ENCODE measurements around the gene THPO.
A peak's percentile ranks its signal among the peaks of the same experiment; 100 is the strongest.

THPO gene

GRCh38 chr3:184361932-184362667 is 15.9 kb downstream of the THPO start:
- peak; percentile 42 for DNase-seq

GRCh38 chr3:184361532-184361931 is 16.5 kb downstream of the THPO start, which contains the start of the genes CLCN2 and POLR2H:
CLCN2 (minus strand) TSS chr3:184361605; CDS start chr3:184361479, 126 bp downstream.
POLR2H (plus strand) TSS chr3:184361710; CDS start chr3:184363493, 1,783 bp downstream.
- peak; percentile 63 for DNase-seq

- no peak for DNase-seq
These were observed 17.0 kb downstream of the THPO start for GRCh38 chr3:184360929-184361531.

GRCh38 chr3:184360070-184360928 is 17.7 kb downstream of the THPO start:
- no peak for DNase-seq

- no peak for DNase-seq
These were observed 18.4 kb downstream of the THPO start for GRCh38 chr3:184359610-184360009.

GRCh38 chr3:184358921-184359350 is 19.1 kb downstream of the THPO start:
- DNase-seq = no peak

- no peak for DNase-seq
These were observed 19.8 kb downstream of the THPO start for GRCh38 chr3:184358124-184358767.

- DNase-seq = no peak
These were observed 20.5 kb downstream of the THPO start for GRCh38 chr3:184357248-184358123.

GRCh38 chr3:184355261-184356040 is 22.6 kb downstream of the THPO start:
- DNase-seq = no peak

GRCh38 chr3:184354754-184355153 is 23.3 kb downstream of the THPO start:
- no peak for DNase-seq

- no peak for DNase-seq
These were observed 23.8 kb downstream of the THPO start for GRCh38 chr3:184354121-184354728.

- no peak for DNase-seq
These were observed 24.5 kb downstream of the THPO start for GRCh38 chr3:184353546-184353941.

- DNase-seq = no peak
These were observed 25.0 kb downstream of the THPO start for GRCh38 chr3:184352897-184353545.

- DNase-seq = no peak
These were observed 25.7 kb downstream of the THPO start for GRCh38 chr3:184352149-184352785.

GRCh38 chr3:184351511-184352148 is 26.4 kb downstream of the THPO start:
- DNase-seq = no peak

- no peak for DNase-seq
These were observed 27.4 kb downstream of the THPO start for GRCh38 chr3:184350618-184351017.

- DNase-seq = no peak
These were observed 28.2 kb downstream of the THPO start for GRCh38 chr3:184349563-184350470.

GRCh38 chr3:184348057-184348382 is 30.0 kb downstream of the THPO start:
- DNase-seq = no peak
